ENCODE results near the gene CITED2.
"Not testable (repeated sequence)": the region's sequence is repeated elsewhere in the genome, so short reads cannot be mapped to it uniquely, and the experiment has no call there.

CITED2 gene

DNA sequence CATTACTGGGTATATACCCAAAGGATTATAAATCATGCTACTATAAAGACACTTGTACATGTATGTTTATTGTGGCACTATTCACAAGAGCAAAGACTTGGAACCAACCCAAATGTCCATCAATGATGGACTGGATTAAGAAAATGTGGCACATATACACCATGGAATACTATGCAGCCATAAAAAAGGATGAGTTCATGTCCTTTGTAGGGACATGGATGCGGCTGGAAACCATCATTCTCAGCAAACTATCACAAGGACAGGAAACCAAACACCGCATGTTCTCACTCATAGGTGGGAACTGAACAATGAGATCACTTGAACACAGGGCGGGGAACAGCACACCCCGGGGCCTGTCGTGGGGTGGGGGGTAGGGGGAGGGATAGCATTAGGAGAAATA is 10.7 kb downstream of the CITED2 start:
- DNase-seq, result not testable (repeated sequence)

DNA sequence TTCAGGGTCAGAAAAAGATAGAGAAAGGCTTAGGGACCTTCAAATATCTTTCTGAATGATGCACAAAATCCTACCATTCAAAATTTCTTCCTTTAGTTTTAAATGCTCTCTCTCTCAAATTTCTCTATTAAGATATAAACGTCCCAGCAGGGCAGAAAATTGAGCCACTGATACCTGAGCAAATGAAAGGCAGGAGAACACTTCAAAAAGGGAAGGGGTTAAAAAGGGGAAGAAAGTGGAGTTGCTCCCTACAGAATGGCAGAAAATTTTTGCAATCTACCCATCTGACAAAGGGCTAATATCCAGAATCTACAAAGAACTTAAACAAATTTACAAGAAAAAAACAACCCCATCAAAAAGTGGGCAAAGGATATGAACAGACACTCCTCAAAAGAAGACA is 11.3 kb downstream of the CITED2 start:
- not testable (repeated sequence) for DNase-seq

DNA sequence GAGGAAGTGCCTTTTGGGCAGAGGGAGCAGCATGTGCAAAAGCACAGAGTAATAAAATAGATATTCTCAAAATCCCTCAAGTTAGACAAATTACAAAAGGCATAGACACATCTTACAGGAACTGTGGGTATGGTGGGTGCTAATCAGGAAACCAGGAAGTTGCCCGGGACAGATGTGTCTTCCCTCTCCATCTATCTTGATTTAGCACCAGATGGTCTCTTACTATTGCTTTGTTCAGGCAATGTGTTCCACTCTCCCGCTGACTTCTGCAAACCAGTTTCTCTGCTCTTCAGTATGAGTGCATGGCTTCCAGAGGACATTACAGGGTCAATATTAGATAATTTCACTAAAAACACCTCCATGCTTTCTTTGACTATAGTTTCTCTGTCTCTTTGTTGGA is 13.2 kb downstream of the CITED2 start:
- peak; percentile 83 for DNase-seq

DNA sequence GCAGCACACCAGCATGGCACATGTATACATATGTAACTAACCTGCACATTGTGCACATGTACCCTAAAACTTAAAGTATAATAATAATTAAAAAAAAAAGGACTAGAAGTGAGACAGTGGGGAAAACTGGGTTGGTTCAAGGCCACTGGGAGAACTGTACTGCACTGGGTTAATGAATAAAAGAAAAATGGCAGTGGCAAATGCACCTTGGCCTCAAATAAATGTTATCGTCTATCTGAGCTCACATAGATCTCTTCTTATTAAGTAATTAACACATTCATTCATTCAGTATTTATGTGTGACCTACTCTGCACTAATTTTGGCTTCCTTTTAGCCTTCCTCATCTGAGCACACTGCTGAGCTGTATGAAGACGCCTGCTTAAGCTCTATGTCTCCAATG is 17.5 kb downstream of the CITED2 start:
- DNase-seq, result no peak

DNA sequence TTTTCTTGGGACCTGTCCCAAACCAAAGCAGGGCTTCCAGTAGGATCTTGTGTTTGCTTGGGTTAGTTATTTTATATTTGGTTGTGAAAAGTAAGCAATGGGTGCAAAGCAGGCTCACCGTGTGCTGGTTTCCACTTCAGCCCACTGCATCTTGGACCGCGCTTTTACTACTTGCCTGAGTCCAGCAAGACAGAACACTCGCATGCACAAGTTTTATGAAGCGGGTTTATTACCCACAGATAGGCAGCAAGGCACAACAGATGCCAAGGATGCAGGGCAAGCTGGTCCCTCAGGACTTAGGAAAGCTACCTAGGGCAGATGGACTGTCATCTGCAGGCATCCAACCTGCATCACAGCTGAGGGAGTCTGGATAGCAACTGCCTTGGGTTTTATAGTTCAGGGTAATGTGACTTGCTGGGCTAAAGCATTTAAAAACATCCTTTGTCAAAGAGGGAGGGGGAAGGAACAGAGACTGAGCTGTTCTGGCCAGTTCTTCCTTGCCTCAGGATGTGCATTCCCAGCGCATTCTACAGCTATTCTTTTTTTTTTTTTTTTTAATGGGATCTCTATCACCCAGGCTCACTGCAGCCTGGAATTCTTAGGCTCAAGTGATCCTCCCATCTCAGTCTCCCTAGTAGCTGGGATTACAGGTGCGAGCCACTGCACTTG is 18.5 kb downstream of the CITED2 start:
- peak; percentile 56 for DNase-seq

DNA sequence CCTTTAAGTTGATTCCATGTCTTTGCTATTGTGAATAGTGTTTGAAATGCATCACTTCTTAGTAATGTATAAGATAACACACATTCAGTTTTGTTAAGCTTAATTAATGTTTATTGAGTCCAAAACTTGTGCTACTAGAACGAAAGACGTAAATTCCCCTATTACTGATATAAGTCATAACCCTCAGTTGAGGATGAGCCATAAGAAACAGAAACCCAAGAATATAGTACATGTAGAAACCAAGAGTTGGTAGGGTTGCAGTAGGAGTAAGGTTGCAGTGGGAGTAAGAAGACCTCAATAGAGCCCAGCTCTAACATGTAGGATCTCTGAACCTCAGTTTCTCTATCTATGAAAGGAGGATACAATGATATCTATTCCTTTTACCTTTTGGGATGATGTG is 19.3 kb downstream of the CITED2 start:
- DNase-seq, result no peak

DNA sequence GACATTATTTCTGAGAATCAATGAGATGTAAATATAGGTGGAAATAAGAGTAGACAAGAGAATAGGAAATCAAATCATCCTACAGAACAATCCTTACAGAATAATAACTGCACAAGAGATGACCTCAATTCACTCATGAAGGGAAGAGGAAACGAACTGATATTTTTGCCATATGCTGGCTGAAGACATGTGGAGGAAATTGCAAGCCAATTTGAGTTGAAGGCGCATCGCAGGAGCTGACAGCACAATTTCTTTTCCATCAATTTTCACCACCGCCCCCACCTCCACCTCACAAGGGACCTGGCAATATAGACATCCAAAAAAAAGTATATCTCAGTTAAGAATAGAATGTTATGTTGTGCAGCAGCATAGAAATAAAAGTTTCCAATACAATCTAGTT is 20.3 kb downstream of the CITED2 start:
- no peak for DNase-seq

DNA sequence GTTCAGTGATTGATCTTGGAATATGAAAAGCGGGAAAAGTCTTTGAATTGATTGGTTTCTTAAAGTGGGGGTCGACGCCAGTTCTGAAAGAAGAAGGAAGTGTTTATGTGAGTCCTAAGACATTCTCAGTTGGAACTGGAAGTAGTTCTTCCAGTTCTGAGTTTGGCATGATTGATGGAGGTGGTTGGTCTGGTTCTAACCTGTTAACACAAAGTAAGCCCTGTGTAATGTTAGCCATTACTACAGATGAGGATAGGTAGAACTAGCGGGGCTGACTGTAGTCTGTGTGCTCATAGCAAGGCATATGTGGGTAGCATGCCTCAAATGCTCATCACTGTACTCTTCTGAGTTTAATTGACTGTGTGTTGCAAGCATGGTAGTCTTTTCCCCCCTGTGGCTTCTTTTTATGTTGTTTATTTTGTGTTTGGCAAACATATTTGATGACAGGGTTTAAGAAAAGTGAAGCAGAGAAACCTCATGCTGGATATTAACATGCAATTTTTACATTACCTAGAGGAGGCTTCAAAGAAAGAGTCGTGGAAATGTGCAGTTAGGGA is 24.9 kb downstream of the CITED2 start:
- DNase-seq, result no peak

DNA sequence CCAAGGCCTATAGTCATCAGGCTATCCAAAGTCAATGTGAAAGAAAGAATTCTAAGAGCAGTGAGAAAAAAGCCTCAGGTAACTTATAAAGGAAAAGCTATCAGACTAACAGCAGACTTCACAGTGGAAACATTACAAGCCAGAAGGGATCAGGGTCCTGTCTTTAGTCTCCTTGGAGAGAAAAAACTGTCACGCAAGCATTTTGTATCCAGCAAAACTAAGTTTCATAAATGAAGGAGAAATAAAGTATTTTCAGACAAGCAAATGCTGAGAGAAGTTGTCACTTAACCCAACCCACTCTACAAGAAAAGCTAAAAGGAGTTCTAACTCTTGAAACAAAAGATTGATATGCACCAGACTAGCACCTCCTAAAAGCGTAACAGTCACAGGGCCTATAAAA is 28.1 kb downstream of the CITED2 start:
- no peak for DNase-seq

DNA sequence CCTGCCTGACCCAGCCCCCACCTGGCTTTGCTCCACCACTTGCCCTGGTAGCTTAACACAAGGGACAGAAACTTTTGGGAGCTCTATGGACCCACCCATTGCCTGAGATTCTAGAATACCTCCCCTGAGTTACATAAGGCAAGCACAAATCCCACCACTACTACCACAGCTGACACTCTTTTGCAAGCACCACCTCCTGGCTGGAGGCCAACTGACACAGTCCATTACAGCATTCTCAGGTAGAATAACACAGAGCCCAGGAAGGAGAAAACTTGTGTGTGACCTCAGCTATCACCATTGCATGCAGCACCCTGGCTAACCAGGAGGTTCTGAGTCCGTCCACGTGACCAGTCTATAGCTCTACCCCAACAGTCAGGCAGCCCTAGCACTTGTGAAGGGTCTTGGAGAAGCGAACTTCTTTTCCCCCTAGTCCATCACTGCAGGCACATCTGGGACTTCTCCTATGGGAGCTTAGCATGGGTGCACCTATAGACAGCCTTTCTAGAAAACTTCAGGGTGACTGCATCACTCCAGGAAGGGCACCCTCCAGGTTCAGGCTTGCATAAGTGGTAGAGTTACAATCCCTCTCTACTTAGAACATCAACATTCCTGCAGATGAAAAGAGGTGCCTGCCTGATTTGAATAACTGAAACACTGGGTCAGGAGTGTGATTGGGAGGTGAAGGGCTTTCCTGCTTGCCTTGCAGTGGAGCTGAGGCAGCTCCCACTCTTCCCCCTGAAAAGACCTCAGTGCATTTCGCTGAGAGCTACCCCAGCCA is 30.1 kb downstream of the CITED2 start:
- DNase-seq, result peak; percentile 19

DNA sequence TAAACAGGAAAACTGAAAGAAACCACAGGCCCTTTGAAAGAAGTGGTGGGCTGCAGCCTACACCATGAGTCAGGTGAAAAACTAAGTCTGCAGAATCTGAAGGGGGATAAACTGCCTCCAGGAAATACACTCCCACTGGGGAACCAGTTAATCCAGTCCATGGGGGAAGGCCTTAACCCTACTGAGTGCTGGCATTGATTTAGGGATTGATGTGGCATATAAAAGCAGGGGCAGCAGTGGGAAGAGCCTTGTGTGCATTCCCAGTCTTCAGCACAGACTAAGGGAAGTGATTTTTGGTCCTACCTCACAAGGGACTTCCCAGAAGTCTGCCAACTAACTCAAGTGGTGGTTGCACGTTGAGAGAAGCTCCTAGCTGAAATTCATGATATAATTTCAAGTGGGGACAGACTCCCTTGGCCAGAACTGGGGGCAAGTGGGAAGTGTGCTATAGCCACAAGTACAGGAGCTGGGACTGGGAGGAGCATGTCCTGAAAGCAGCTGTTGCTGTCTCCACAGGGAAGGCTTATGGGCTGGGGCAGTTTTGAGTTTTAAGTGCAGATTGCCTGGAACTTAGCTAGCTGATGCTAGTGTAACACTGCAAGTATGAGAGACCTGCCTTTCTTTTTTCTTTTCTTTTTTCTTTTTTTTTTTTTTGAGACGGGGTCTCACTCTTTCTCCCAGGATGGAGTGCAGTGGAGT is 31.2 kb downstream of the CITED2 start:
- no peak for DNase-seq

DNA sequence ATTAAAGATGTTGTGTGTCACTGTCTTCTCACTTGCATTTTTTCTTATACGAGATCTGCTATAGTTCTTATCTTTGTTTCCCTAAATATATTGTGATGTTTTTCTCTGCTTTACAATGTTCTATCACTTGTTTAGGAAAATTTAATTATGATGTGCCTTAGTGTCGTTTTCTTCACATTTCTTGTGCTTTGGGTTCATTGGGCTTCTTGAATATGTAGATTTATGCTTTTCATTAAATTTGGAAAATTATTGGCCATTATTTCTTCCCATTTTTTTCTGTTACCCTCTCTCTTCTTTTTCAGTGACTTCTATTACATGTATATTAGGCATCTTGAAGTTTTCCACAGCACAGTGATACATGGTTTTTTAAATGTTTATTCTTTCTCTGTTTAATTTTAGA is 33.4 kb downstream of the CITED2 start:
- no peak for DNase-seq

DNA sequence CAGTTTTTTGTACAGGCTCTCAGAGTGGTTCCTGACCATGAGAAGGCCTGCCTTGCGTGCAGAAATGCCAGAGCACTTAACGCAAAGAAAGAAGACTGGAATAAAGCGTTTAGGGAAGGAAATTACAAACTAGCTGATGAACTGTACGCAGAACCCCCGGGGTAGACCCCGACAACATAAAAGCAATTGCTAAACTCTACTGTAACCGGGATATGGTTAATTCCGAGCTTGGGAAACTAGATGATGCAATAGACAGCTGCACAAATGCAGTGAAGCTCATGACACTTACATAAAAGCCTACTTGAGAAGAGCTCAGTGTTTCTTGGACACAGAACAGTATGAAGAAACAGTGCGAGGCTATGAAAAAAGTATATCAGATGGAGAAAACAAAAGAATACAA is 35.7 kb downstream of the CITED2 start:
- no peak for DNase-seq

DNA sequence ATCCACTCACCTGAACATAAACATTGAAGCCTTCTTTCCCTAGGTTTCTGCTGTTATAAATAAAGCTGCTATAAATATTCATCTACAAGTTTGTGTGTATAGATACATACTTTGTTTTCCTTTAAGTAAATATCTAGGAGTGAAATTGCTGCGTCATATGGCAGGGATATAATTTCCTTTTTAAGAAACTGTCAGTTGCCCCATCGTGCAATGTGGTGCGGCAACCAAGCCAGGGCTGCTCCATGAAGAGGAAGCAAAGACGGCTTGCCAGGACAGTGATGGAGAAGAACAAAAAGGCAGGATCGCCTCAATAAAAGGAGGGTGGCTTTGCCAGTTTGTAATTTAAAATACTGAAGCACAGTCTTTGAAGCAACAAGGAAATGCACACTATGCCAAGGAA is 36.6 kb downstream of the CITED2 start:
- DNase-seq, result no peak

DNA sequence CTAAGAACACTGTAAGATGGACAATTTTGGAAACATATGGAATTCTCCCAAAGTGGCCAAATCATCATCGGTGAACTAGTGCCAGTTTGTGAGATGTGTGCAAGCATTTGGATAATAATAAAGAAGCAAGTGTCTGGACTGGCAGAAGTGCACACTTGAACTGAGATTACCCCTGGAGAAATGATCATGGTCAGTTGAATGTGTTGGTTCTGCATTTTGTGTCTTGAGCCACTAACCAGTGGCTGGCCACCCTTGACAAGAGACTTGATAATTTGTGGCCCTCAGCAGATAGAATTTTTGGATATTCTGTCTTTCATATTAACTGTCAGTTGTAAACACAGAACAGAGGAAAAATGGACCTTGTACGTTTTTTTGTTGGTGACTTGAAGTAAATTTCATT is 37.4 kb downstream of the CITED2 start:
- no peak for DNase-seq

DNA sequence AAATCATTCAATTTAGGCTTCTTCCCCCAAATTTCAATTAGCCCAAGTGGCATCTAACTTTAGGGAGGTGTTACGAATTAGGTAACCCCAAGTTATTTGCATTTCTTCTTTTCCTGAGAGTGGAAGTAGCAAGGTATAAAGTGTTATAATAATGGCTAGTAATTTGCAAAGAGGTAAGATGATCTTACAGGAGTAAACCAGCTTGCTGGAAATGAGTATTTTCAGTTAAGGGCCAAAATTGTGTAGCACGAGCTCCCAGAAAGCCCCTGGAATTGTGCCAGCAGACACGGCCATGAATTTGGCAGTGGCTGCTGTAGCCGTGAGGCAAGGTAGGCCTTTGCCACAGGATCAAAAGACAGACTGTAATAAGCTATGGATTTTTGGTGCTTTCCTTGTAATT is 38.0 kb downstream of the CITED2 start:
- DNase-seq, result peak; percentile 36

DNA sequence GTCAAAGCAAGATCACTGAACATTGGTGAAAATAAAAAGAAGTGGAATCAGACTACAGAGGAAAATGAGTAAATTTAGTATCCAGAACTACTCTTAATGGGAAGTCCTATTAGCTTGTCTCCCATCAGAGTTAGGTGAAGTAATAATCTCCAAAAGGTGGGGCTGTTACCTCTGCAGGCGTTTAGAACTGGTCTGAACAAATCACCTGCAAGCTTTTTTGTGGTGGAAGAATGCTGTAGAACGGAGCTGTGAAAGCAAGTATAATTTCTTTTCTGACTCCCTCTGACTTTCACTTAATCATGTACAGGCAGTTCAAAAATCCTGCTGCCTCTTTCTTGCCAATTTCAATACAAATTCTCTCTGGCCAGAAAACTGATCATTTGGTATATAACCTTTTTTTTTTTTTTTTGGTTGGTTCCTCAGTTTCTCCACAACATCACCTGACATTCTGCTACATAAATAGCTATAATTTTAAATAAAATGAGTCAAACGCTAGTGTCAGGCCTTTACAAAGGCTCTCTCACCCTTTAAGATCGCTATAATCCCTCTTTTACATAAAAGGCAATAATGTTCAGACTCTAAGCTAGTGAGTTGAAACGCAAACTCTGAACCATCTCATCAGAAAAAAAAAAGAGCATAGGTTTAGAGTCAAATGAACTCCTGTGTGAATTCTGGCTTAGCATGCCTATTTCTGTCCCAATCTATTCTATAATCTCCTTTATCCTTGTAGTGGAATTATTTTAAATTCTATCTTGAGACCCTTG is 38.8 kb downstream of the CITED2 start:
- DNase-seq, result no peak

DNA sequence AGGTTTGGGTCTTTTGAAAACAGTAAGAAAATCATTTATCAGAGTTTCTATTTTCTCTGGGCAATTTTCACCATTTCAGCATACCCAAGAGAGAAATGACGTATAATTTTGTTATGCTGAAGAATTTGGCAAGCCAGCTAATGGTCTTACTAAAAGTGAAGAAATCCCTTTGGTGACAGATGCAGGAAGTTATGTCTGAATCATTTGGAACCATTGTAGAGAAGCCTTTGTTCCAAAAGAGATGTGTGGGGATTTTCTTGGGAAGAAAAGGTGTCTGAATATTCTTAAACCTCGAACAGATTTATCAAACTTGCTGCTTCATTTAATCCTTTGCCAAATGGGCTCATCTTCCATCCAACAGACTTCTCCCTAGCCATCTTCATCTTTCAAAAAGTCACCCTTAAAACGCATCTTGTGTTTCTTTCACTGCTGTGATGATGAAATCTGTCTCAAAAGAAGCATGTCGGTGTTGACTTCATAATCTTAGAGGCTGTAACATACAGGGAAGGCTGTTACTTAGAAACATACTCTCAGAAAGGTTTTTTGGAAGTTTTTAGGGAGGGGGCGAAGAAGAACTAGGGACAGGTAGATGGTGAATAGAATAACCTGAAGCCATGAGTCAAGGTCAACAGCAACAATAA is 39.5 kb downstream of the CITED2 start:
- no peak for DNase-seq

DNA sequence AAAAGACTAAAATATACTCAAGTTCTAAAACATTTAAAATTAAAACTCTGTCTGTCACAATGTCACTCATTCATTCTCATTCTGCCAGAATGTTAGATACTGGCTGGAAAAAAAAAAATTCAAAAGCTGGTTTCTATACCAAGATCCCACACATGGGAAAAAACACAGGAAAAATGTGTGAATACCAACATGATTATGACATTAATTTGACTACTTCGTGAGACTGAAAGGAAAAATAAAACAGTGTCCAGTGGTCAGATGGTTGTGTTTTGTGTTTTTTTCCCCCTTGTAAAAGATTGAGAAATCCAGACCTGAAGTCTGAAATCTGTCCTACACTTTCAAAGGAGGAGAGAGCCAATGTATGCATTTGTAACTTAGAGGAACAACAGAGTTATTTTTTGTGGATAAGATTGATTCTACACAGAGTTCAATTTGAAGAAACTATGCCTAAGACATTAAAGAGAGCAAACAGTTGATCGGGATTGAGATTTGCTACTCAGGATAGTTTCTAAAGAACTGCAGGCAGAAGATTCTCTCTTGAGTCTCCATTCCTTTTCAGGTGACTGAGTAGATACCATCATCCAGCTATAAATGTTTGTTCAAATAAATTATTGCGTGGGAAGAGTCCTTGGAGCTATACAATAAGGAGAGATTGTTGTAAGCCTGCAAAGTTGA is 43.5 kb downstream of the CITED2 start:
- no peak for DNase-seq

DNA sequence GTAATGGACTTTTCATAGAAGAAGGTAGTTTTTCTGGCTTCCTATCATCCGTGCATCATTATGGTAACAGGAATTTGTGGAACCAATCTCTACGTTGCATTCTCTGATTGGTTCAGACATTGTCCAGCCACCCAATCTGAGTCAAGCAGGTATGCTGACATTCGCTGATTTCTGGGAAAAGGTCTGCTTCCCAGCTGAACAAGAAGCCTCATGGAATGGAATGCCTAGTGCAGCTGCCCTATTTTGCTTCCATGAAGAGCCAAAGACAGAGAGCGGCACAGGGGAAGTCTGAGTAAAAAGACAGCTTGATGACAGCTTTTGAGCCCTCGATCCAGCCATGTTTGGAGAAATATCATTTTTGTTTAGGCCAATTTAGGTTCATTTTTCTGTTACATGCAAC is 44.1 kb downstream of the CITED2 start:
- DNase-seq, result no peak

DNA sequence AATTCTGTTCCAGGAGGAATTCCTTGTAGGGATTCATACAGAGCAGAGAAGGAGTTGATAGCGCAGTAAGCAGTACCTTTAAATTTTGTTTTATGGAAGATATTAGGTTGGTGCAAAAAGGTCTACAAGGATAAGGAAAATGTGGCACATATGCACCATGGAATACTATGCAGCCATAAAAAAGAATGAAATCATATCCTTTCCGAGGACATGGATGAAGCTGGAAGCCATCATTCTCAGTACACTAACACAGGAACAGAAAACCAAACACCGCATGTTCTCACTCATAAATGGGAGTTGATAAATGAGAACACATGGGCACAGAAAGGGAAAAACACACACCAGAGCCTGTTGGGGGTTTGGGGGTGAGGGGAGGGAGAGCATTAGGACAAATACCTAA is 45.2 kb downstream of the CITED2 start:
- DNase-seq, result no peak

DNA sequence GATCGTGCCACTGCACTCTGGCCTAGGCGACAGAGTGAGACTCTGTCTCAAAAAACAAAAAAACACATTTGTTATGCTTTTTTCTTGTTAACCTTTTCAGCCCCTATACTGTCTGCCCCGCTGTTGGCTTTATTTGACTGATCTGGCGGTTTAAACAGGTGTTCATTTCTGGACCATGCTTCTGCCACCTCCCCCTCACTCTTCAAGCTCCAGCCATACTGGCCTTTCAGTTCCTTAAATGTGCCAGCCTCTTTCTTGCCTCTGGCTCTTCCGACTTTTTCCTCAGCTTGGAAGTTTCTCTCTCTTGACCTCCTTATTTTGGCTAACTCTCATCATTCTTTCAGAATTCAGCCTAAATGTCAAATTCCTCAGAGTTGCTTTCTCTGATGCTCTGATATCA is 47.4 kb downstream of the CITED2 start:
- no peak for DNase-seq
